ENCODE results near the gene RAD18.

- TF ChIP-seq CTCF (IDR thresholded peaks at IDR 0.05) (no peak), ZFX (IDR thresholded peaks at IDR 0.05; ENCODE audit: borderline replicate concordance) (no peak)
These were observed 89.5 kb downstream of the RAD18 start for GRCh38 chr3:8873740-8874139.
